ENCODE results near the gene FOXJ3.

DNA sequence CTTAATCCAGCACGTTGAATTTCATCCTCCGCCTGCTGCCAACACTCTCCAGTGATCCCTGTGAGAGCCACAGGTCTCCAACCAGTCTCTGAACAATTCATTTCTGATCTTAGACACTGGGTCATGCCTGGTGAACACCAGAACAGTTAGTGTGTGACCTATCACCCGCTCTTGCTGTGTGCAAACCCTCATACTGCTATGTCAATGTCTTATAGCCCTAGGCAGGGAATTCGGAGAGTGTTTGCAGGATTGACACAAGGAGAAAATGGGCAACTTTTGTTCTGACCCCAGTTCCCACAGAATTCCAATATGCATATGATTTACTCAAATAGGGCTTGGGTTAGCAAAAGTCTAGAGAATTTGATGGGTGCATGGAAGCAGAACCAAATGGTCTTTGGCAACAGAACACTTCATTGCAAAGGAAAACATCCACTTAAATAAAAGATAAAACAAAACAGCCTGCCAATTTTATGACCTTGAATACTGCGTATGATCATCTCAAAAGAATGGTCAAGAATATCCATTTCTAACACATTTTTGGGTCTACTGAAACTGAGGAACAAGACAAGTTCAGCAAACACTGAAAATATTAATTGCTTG, 204.9 kb downstream of the FOXJ3 start:
- TF ChIP-seq, protein P1, sequence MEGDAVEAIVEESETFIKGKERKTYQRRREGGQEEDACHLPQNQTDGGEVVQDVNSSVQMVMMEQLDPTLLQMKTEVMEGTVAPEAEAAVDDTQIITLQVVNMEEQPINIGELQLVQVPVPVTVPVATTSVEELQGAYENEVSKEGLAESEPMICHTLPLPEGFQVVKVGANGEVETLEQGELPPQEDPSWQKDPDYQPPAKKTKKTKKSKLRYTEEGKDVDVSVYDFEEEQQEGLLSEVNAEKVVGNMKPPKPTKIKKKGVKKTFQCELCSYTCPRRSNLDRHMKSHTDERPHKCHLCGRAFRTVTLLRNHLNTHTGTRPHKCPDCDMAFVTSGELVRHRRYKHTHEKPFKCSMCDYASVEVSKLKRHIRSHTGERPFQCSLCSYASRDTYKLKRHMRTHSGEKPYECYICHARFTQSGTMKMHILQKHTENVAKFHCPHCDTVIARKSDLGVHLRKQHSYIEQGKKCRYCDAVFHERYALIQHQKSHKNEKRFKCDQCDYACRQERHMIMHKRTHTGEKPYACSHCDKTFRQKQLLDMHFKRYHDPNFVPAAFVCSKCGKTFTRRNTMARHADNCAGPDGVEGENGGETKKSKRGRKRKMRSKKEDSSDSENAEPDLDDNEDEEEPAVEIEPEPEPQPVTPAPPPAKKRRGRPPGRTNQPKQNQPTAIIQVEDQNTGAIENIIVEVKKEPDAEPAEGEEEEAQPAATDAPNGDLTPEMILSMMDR (conservative IDR thresholded peaks at IDR 0.05 in 1 of 2, IDR thresholded peaks at IDR 0.05 in 1 of 2; ENCODE audit: low read depth in 1 of 2, low read length in 2 of 2), result no peak
- no peak for TF ChIP-seq EZH2 (IDR thresholded peaks at IDR 0.05; ENCODE audit: low read length, missing control alignments)
